HepG2 (cell line): ENCODE data around the gene NTM.

Experiments used
- CTCF ChIP-seq: sonication (generic); formaldehyde crosslinking; IDR thresholded peaks from 2 replicates; pipeline ENCODE4 v1.5.0; 2020; ENCODE audit warnings: mild to moderate bottlenecking, missing genetic modification reagents, moderate library complexity
- NBN ChIP-seq: fragments of 450-650 bp; conservative IDR thresholded peaks from 2 replicates; pipeline ENCODE4 v1.6.1; 2017
- NFE2 ChIP-seq: sonication (generic); formaldehyde crosslinking; IDR thresholded peaks from 2 replicates; pipeline ENCODE4 v1.4.0; 2020; ENCODE audit warnings: missing genetic modification reagents
- RNF2 ChIP-seq: fragments of 450-650 bp; conservative IDR thresholded peaks from 2 replicates; pipeline ENCODE4 v1.6.1; 2016; ENCODE audit warnings: low read depth
- ZBTB1 ChIP-seq: sonication (generic); formaldehyde crosslinking; IDR thresholded peaks from 2 replicates; pipeline ENCODE4 v1.4.0; 2020; ENCODE audit warnings: missing genetic modification reagents, borderline replicate concordance
- ZNF446 ChIP-seq: sonication (generic); formaldehyde crosslinking; IDR thresholded peaks from 2 replicates; pipeline ENCODE4 v1.5.0; 2020; ENCODE audit warnings: mild to moderate bottlenecking, missing genetic modification reagents
- ZNF672 ChIP-seq: sonication (generic); formaldehyde crosslinking; IDR thresholded peaks from 2 replicates; pipeline ENCODE4 v1.8.1; 2022; ENCODE audit warnings: missing genetic modification reagents
- TF ChIP-seq, protein P1 (sequence below): sonication (generic); formaldehyde crosslinking; IDR thresholded peaks from one replicate; pipeline ENCODE4 v1.5.1; 2020; ENCODE audit warnings: mild to moderate bottlenecking, missing genetic modification reagents; ENCODE audit errors: not compliant biosample characterization
- TF ChIP-seq, protein P2 (sequence below): IDR thresholded peaks from 2 replicates; pipeline ENCODE4 v1.6.1; 2012; ENCODE audit warnings: inconsistent platforms

GRCh38 chr11:132137981-132138313, 767.5 kb downstream of the NTM start:
- TF ChIP-seq ZBTB1 (CRISPR knock-in tag) (no peak), NBN (no peak), ZNF672 (CRISPR knock-in tag) (no peak), CTCF (no peak), ZNF446 (CRISPR knock-in tag) (no peak), NFE2 (CRISPR knock-in tag) (no peak), RNF2 (no peak)
- TF ChIP-seq, protein P1, sequence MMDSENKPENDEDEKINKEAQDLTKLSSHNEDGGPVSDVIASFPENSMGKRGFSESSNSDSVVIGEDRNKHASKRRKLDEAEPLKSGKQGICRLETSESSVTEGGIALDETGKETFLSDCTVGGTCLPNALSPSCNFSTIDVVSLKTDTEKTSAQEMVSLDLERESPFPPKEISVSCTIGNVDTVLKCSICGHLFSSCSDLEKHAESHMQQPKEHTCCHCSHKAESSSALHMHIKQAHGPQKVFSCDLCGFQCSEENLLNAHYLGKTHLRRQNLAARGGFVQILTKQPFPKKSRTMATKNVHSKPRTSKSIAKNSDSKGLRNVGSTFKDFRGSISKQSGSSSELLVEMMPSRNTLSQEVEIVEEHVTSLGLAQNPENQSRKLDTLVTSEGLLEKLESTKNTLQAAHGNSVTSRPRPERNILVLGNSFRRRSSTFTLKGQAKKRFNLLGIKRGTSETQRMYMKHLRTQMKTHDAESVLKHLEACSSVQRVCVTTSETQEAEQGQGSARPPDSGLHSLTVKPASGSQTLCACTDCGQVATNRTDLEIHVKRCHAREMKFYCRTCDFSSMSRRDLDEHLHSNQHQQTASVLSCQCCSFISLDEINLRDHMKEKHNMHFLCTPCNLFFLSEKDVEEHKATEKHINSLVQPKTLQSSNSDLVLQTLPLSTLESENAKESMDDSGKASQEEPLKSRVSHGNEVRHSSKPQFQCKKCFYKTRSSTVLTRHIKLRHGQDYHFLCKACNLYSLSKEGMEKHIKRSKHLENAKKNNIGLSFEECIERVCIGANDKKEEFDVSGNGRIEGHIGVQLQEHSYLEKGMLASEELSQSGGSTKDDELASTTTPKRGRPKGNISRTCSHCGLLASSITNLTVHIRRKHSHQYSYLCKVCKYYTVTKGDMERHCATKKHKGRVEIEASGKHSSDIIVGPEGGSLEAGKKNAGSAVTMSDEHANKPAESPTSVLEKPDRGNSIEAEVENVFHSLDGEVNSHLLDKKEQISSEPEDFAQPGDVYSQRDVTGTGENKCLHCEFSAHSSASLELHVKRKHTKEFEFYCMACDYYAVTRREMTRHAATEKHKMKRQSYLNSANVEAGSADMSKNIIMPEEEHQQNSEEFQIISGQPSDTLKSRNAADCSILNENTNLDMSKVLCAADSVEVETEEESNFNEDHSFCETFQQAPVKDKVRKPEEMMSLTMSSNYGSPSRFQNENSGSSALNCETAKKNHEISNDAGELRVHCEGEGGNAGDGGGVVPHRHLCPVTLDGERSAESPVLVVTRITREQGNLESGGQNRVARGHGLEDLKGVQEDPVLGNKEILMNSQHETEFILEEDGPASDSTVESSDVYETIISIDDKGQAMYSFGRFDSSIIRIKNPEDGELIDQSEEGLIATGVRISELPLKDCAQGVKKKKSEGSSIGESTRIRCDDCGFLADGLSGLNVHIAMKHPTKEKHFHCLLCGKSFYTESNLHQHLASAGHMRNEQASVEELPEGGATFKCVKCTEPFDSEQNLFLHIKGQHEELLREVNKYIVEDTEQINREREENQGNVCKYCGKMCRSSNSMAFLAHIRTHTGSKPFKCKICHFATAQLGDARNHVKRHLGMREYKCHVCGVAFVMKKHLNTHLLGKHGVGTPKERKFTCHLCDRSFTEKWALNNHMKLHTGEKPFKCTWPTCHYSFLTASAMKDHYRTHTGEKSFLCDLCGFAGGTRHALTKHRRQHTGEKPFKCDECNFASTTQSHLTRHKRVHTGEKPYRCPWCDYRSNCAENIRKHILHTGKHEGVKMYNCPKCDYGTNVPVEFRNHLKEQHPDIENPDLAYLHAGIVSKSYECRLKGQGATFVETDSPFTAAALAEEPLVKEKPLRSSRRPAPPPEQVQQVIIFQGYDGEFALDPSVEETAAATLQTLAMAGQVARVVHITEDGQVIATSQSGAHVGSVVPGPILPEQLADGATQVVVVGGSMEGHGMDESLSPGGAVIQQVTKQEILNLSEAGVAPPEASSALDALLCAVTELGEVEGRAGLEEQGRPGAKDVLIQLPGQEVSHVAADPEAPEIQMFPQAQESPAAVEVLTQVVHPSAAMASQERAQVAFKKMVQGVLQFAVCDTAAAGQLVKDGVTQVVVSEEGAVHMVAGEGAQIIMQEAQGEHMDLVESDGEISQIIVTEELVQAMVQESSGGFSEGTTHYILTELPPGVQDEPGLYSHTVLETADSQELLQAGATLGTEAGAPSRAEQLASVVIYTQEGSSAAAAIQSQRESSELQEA (CRISPR knock-in tag), result no peak
- TF ChIP-seq, protein P2, sequence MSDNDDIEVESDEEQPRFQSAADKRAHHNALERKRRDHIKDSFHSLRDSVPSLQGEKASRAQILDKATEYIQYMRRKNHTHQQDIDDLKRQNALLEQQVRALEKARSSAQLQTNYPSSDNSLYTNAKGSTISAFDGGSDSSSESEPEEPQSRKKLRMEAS, result no peak
